MCF 10A (cell line): ENCODE measurements around the gene DNER. TPM values are rescaled to one million over a fixed set of nuclear protein-coding genes. Genes with fewer than 3 reads are reported as not detected.
A peak's percentile ranks its signal among the peaks of the same experiment; 100 is the strongest.

Source experiments
- BruUV-seq: library from RNA; stranded (reverse); fragments of 400-500 nt; replicated peaks from 2 replicates; lab custom pipeline; 2021; lab: Mats Ljungman, UMichigan
- CTCF ChIA-PET: fragments of 300-600 bp; sonication (Branson Sonifier 250); formaldehyde crosslinking; extraction: SDS; loops from one replicate; lab custom pipeline; 2021; ENCODE audit warnings: antibody characterized with exemption, inconsistent platforms; lab: Yijun Ruan, JAX
- POLR2A ChIA-PET: fragments of 300-600, 350-650 bp; sonication (Branson Sonifier 250); formaldehyde crosslinking; extraction: SDS; loops from one replicate; lab custom pipeline; 2020; ENCODE audit warnings: antibody characterized with exemption, inconsistent platforms; lab: Yijun Ruan, JAX
- DNase-seq: peaks from one replicate; pipeline ENCODE4 v3.0.0-alpha.2; 2018; ENCODE audit not compliant: unreplicated experiment
- H3K27ac Mint-ChIP-seq: one replicate; pipeline ENCODE4 v1.8.0; 2022; ENCODE audit warnings: mild to moderate bottlenecking, low read depth, mixed read lengths; ENCODE audit not compliant: unreplicated experiment
- H3K27me3 Mint-ChIP-seq: one replicate; pipeline ENCODE4 v1.8.0; 2022; ENCODE audit warnings: mixed read lengths; ENCODE audit not compliant: insufficient read depth, unreplicated experiment
- H3K36me3 Mint-ChIP-seq: one replicate; pipeline ENCODE4 v1.8.0; 2022; ENCODE audit warnings: mild to moderate bottlenecking, moderate library complexity, mixed read lengths; ENCODE audit not compliant: insufficient read depth, unreplicated experiment
- H3K4me1 Mint-ChIP-seq: one replicate; pipeline ENCODE4 v1.8.0; 2022; ENCODE audit warnings: mixed read lengths; ENCODE audit not compliant: insufficient read depth, unreplicated experiment
- H3K4me3 Mint-ChIP-seq: one replicate; pipeline ENCODE4 v1.8.0; 2022; ENCODE audit warnings: mild to moderate bottlenecking, moderate library complexity, mixed read lengths; ENCODE audit not compliant: unreplicated experiment
- H3K9me3 Mint-ChIP-seq: one replicate; pipeline ENCODE4 v1.8.0; 2022; ENCODE audit warnings: mixed read lengths; ENCODE audit not compliant: unreplicated experiment
- intact Hi-C: fragments of 100-400 bp; cut with micrococcal nuclease; formaldehyde crosslinking; loops from 2 replicates; pipeline ENCODE4 v1.14.1; 2022
- total RNA-seq: library from RNA; stranded (reverse); gene quantifications from 2 replicates; pipeline ENCODE4 v1.2.3, GENCODE V29; 2022
- TF ChIP-seq, protein P1 (sequence below): fragments of 200-600 bp; IDR thresholded peaks from one replicate; pipeline ENCODE4 v1.8.0; 2022; ENCODE audit warnings: antibody characterized with exemption, mild to moderate bottlenecking; ENCODE audit not compliant: unreplicated experiment

Gene DNER
- total RNA-seq, 1 experiment from 2014 or later = 49.2 TPM

DNA sequence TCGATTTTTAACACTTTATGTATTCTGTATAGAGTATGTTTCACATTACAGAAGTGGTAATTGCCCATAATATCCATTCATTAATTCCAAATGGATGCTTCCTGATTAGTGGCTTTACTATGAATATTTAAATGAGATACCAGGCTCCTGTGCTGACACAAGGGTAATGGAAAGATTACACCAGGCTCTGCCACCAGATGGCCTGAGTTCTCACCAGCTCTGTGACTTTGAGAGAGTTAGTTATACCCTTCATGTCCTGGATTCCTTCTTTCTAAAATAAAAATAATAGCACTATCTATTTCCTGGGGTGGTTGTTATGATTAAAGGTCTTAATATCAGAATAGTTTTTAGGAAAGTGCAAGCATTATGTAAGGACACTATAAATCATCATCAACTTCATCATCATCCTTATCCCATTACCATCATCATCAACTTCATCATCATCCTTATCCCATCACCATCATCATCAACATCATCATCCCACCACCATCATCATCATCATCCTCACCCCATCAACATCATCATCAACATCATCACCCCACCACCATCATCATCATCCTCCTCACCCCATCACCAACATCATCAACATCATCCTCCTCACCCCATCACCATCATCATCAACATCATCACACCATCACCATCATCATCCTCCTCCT is 151.8 kb downstream of the DNER start:
- DNase-seq = no peak
- no peak overlapping the region for H3K4me3 Mint-ChIP-seq
- H3K27me3 Mint-ChIP-seq = no peaks in the 10 kb centered on the region
- ChIA-PET POLR2A (no interaction called here), CTCF (interaction anchor here (0.9 kb wide), 1 partner anchor 222 kb away, joined by 3 read pairs; no protein-coding TSS in a partner anchor)
- no TSS peak for BruUV-seq
- no peak overlapping the region for H3K27ac Mint-ChIP-seq
- intact Hi-C loops = no loop called here
- H3K9me3 Mint-ChIP-seq = peaks cover 4% of the 10 kb centered on the region
- peaks cover 17% of the 10 kb centered on the region for H3K36me3 Mint-ChIP-seq
- H3K4me1 Mint-ChIP-seq = peaks cover 24% of the 10 kb centered on the region
- TF ChIP-seq, protein P1, sequence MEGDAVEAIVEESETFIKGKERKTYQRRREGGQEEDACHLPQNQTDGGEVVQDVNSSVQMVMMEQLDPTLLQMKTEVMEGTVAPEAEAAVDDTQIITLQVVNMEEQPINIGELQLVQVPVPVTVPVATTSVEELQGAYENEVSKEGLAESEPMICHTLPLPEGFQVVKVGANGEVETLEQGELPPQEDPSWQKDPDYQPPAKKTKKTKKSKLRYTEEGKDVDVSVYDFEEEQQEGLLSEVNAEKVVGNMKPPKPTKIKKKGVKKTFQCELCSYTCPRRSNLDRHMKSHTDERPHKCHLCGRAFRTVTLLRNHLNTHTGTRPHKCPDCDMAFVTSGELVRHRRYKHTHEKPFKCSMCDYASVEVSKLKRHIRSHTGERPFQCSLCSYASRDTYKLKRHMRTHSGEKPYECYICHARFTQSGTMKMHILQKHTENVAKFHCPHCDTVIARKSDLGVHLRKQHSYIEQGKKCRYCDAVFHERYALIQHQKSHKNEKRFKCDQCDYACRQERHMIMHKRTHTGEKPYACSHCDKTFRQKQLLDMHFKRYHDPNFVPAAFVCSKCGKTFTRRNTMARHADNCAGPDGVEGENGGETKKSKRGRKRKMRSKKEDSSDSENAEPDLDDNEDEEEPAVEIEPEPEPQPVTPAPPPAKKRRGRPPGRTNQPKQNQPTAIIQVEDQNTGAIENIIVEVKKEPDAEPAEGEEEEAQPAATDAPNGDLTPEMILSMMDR = no peak

DNA sequence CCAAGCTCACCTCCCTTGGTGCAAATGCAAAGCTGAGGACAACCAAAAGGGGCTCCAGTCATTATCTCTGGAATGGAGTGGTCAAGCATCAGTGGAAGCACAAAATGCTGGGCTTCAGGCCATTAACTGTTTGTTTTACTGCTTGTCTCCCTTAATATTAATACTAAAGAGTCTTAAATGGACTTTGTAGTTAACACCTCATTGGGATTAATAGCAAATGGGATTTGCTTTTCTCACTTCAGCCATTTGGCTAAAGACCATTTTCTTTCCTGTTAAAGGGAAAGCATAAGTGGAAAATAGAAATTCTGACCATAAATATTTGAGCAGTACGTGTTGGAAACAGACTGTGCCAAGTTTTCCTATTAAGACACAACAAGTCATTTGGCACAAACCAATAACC is 154.4 kb downstream of the DNER start:
- peaks cover 10% of the 10 kb centered on the region for H3K9me3 Mint-ChIP-seq
- intact Hi-C loops = no loop called here
- ChIA-PET CTCF (no interaction called here), POLR2A (no interaction called here)
- H3K27ac Mint-ChIP-seq = peak overlapping the region; percentile 28
- H3K36me3 Mint-ChIP-seq = peaks cover 12% of the 10 kb centered on the region
- BruUV-seq = no TSS peak
- peaks cover 12% of the 10 kb centered on the region for H3K4me1 Mint-ChIP-seq
- DNase-seq = no peak
- no peaks in the 10 kb centered on the region for H3K27me3 Mint-ChIP-seq
- no peak overlapping the region for H3K4me3 Mint-ChIP-seq
- TF ChIP-seq, protein P1 = no peak

DNA sequence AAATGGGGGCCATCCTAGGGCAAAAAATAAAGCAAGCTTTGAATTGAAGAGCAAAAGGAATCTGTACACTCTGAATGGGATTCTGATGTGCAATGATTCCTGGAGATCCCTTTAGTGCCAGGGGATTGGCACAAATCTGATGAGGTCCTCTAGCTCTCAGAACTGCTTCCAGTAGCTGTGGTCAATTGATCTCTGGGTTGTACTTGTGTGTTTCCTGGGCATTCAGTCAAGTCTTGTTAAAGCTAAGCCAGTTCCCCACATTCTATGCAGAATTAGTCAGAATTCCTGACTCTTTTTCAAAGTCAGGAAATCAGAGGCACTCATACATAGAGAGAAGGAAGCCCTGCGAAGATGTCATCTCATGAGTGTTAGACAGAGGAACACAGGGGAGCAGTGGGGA is 161.3 kb downstream of the DNER start:
- H3K9me3 Mint-ChIP-seq = peaks cover 10% of the 10 kb centered on the region
- no peak for DNase-seq
- BruUV-seq = no TSS peak
- peaks cover 58% of the 10 kb centered on the region for H3K36me3 Mint-ChIP-seq
- peak overlapping the region; percentile 19 for H3K27ac Mint-ChIP-seq
- TF ChIP-seq, protein P1 = no peak
- intact Hi-C loops = no loop called here
- no peaks in the 10 kb centered on the region for H3K27me3 Mint-ChIP-seq
- POLR2A ChIA-PET = interaction anchor here (0.9 kb wide), 1 partner anchor 176 kb away, joined by 3 read pairs; no protein-coding TSS in a partner anchor
- no peaks in the 10 kb centered on the region for H3K4me1 Mint-ChIP-seq
- CTCF ChIA-PET = no interaction called here
- no peak overlapping the region for H3K4me3 Mint-ChIP-seq

DNA sequence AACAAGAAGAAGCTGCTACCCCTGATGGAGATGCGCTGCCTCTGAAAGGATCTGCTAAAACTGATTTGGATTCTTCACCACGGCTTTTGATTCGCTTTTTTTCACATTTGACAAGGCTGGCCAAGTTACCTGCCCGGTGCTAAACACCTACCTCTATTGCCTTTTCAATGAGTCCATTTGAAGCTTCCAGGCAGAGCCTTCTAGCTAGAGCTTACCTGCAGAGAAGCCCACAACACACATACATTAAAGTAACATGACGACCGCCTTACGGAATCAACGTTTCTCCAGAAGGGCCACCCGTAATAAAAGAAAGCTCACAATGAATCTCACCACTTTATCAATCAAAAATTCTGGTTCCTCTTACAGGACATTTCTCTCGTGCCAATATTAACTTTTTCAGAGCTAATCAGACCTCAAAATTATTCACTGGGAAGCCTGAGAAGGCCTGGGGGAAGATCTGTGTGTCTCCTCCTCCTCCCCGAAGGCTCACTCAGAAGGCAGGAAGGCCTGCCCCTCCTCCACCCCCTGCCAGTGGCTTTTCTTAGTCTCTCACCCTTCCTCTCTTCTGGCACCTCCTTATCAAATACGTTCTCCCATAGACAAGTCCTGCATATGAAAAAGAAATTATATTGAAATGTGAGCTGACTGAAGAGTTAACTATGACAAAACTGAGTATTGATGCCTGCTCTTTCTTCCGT is 171.0 kb downstream of the DNER start:
- Mint-ChIP-seq H3K9me3 (no peaks in the 10 kb centered on the region), H3K4me3 (no peak overlapping the region), H3K27me3 (no peaks in the 10 kb centered on the region), H3K27ac (no peak overlapping the region), H3K4me1 (peaks cover 6% of the 10 kb centered on the region), H3K36me3 (peaks cover 76% of the 10 kb centered on the region)
- CTCF ChIA-PET = interaction anchor here (1.0 kb wide), 1 partner anchor 28 kb away, joined by 3 read pairs; no protein-coding TSS in a partner anchor
- POLR2A ChIA-PET = interaction anchor here (0.5 kb wide), 1 partner anchor 36 kb away, joined by 3 read pairs; no protein-coding TSS in a partner anchor
- DNase-seq = no peak
- intact Hi-C loops = no loop called here
- TF ChIP-seq, protein P1 = no peak
- BruUV-seq = TSS peak; percentile 10
